ENCODE measurements around the gene VAC14.

GRCh38 chr16:70740174-70740913 lies 60.6 kb downstream of the VAC14 start:
- TF ChIP-seq CTCF (IDR thresholded peaks at IDR 0.05) (no peak), FOSL2 (IDR thresholded peaks at IDR 0.05) (no peak), FOSL2 (CRISPR knock-in tag; IDR thresholded peaks at IDR 0.05) (no peak), JUN (IDR thresholded peaks at IDR 0.05) (no peak), EP300 (IDR thresholded peaks at IDR 0.05) (no peak), MYC (IDR thresholded peaks at IDR 0.05; ENCODE audit: borderline replicate concordance, low read length) (no peak)

Measured in A549 (cell line).